HepG2 (cell line): ENCODE results near the gene DOCK1. TPM values are rescaled to one million over a fixed set of nuclear protein-coding genes. Genes with fewer than 3 reads are reported as not detected.

Source experiments
- ATAC-seq: fragments of 200-7000 bp; cut with Tn5 transposase; 3 replicates; pipeline ENCODE4 v1.9.1; 2020; ENCODE audit warnings: mild to moderate bottlenecking, moderate library complexity
- BruUV-seq: library from RNA; stranded (reverse); fragments of 400-500 nt; replicated peaks from 2 replicates; lab custom pipeline; 2021; lab: Mats Ljungman, UMichigan
- CTCF ChIA-PET: fragments of 300-600 bp; formaldehyde crosslinking; extraction: SDS; loops from one replicate; lab custom pipeline; 2021; ENCODE audit warnings: low total read pairs, inconsistent platforms, low intra/inter-chr PET ratio; lab: Yijun Ruan, JAX
- POLR2A ChIA-PET: fragments of 350-600 bp; sonication (Branson Sonifier 250); formaldehyde crosslinking; loops from one replicate; lab custom pipeline; 2020; ENCODE audit warnings: antibody characterized with exemption, inconsistent platforms; lab: Yijun Ruan, JAX
- DNase-seq: peaks from one replicate; pipeline ENCODE4 v3.0.0-alpha.2; 2015; ENCODE audit warnings: low spot score
- FAIRE-seq: peaks from 3 replicates; lab custom pipeline; 2011; peaks lifted over from hg19 to GRCh38; lab: Jason Lieb, UNC
- H2AFZ ChIP-seq: one replicate; pipeline ENCODE4 v1.6.1; 2011; ENCODE audit warnings: low read length, inconsistent platforms
- H3K27ac ChIP-seq: fragments of 300-600 bp; 3 replicates; pipeline ENCODE4 v1.8.0; 2011; ENCODE audit warnings: mixed run types, mild to moderate bottlenecking, mixed read lengths, low read length, inconsistent platforms; ENCODE audit not compliant: insufficient read depth; ENCODE audit errors: extremely low read length
- H3K27me3 ChIP-seq, 2 experiments: fragments of 200-600 bp in 1 of 2; 2 replicates in 1 of 2; 3 replicates in 1 of 2; pipeline versions ENCODE4 v1.6.0 to v1.8.0; 2011; ENCODE audit warnings: low read length in 2 of 2, mild to moderate bottlenecking in 2 of 2, moderate library complexity in 2 of 2, inconsistent platforms in 1 of 2; ENCODE audit not compliant: insufficient read depth in 2 of 2, control insufficient read depth in 1 of 2
- H3K36me3 ChIP-seq, 2 experiments: fragments of 200-600 bp in 1 of 2; replicated peaks in 1 of 2; 2 replicates in 1 of 2; 3 replicates in 1 of 2; pipeline versions ENCODE4 v1.5.1 to v1.8.0; 2011; ENCODE audit warnings: low read length in 2 of 2, inconsistent platforms in 1 of 2; ENCODE audit not compliant: insufficient read depth in 2 of 2, control insufficient read depth in 1 of 2
- H3K4me1 ChIP-seq: 2 replicates; pipeline ENCODE4 v1.5.1; 2012; ENCODE audit warnings: low read length, inconsistent platforms; ENCODE audit not compliant: insufficient read depth
- H3K4me2 ChIP-seq: 2 replicates; pipeline ENCODE4 v1.6.0; 2011; ENCODE audit warnings: low read depth, low read length, inconsistent platforms
- H3K4me3 ChIP-seq, 3 experiments: fragments of 200-600 bp in 1 of 3; sonication (generic), shearing (Covaris generic) in 1 of 3; replicated peaks in 1 of 3; 2 replicates each; pipeline ENCODE4 v1.5.1; 2011 to 2016; ENCODE audit warnings: low read length in 3 of 3, inconsistent platforms in 2 of 3, low read depth in 2 of 3, mild to moderate bottlenecking in 2 of 3, control low read depth in 1 of 3, mixed read lengths in 1 of 3; ENCODE audit not compliant: insufficient read depth in 1 of 3
- H3K79me2 ChIP-seq: one replicate; pipeline ENCODE4 v1.6.1; 2011; ENCODE audit warnings: low read length, inconsistent platforms; ENCODE audit not compliant: insufficient read depth
- H3K9ac ChIP-seq: 2 replicates; pipeline ENCODE4 v1.6.0; 2011; ENCODE audit warnings: mild to moderate bottlenecking, low read depth, low read length, inconsistent platforms; ENCODE audit not compliant: insufficient read depth
- H3K9me3 ChIP-seq: 2 replicates; pipeline ENCODE4 v1.5.1; 2012; ENCODE audit warnings: mild to moderate bottlenecking, low read length
- H4K20me1 ChIP-seq: 2 replicates; pipeline ENCODE4 v1.6.0; 2011; ENCODE audit warnings: inconsistent platforms, mild to moderate bottlenecking, low read length, moderate library complexity; ENCODE audit not compliant: insufficient read depth
- FOSL1 ChIP-seq: sonication (generic); formaldehyde crosslinking; IDR thresholded peaks from 2 replicates; pipeline ENCODE4 v1.9.0; 2021; ENCODE audit warnings: missing genetic modification reagents, borderline replicate concordance
- KLF11 ChIP-seq: IDR thresholded peaks from 2 replicates; pipeline ENCODE4 v1.6.1; 2016; ENCODE audit warnings: missing compliant biosample characterization
- ZBTB33 ChIP-seq: sonication (generic); formaldehyde crosslinking; IDR thresholded peaks from 2 replicates; pipeline ENCODE4 v1.4.0; 2020; ENCODE audit warnings: missing genetic modification reagents
- ZNF235 ChIP-seq: sonication (generic); formaldehyde crosslinking; IDR thresholded peaks from 2 replicates; pipeline ENCODE4 v1.8.1; 2023; ENCODE audit warnings: mild to moderate bottlenecking, missing genetic modification reagents, borderline replicate concordance
- ZNF282 ChIP-seq: fragments of 450-650 bp; IDR thresholded peaks from 2 replicates; pipeline ENCODE4 v1.6.1; 2018; ENCODE audit not compliant: partially characterized antibody
- ZNF296 ChIP-seq: sonication (generic); formaldehyde crosslinking; conservative IDR thresholded peaks from 2 replicates; pipeline ENCODE4 v1.5.0; 2020; ENCODE audit warnings: mild to moderate bottlenecking, missing genetic modification reagents
- ZNF703 ChIP-seq: sonication (generic); formaldehyde crosslinking; IDR thresholded peaks from 2 replicates; pipeline ENCODE4 v1.5.1; 2020; ENCODE audit warnings: missing genetic modification reagents, mild to moderate bottlenecking, moderate library complexity, borderline replicate concordance
- WGBS: methylation state at CpG from one replicate; pipeline ENCODE4 v1.1.6; 2017; ENCODE audit warnings: low lambda C conversion rate; 5-methylcytosine and 5-hydroxymethylcytosine counted together
- in situ Hi-C: cut with HindIII; loops from 2 replicates; pipeline ENCODE4 v1.10.0; 2017; ENCODE audit warnings: low pct_unique_long_range_greater_than_20kb; ENCODE audit not compliant: extremely low pct_ligation_motif_present
- intact Hi-C: fragments of 100-400 bp; cut with micrococcal nuclease; formaldehyde crosslinking; loops from one replicate; pipeline ENCODE4 v1.10.0; 2022; ENCODE audit not compliant: unreplicated experiment
- polyA plus RNA-seq, 8 experiments: library from polyadenylated mRNA; depleted of rRNA in 3 of 8; stranded (reverse) in 7 of 8; unstranded in 1 of 8; fragments of >200 nt; fragmentation: Illumina TruSeq in 4 of 8; extraction: Trizol in 4 of 8; gene quantifications; 2 replicates each; pipeline versions ENCODE4 v1.2.1 to v1.2.3, GENCODE V29; 2011 to 2016; ENCODE audit warnings: low read depth in 4 of 8, missing spikeins in 1 of 8, mixed read lengths in 1 of 8; ENCODE audit not compliant: insufficient read depth in 1 of 8
- total RNA-seq, 5 experiments: library from RNA; depleted of rRNA; stranded (reverse); fragments of >200 nt; fragmentation: Illumina TruSeq; extraction: Trizol; gene quantifications; 2 replicates each; pipeline ENCODE4 v1.2.3, GENCODE V29; 2016; ENCODE audit warnings: low read depth in 1 of 5

Gene DOCK1
- total and polyA plus RNA-seq, 2 of the 13 experiments (the other 11 are each of a cell fraction or from before 2014, with no cell fraction given), result 8.3 to 25.5 TPM

- TF ChIP-seq ZNF703, result no peak
Observed at GRCh38 chr10:127306479-127306878, 401.3 kb downstream of the DOCK1 start (continued).

DNA sequence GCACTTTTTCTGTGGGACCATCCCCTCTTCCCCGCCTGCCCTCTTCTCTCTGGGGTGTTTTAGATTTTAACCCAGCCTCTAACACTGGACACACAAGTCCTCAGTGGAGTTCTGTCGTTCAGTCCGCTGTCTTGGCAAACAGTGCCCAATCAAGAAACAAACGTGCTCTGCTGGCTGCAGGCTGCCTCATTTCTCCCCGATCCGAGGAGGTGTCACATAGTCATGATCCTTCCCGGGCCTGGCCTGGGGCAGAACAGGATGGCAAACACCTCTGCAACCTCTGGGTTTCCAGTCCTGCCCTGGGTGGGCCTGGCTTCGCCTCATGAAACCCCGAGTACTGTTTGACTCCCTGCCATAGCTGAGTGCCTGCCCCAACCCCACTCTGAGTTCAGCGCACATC is 402.1 kb downstream of the DOCK1 start:
- no peak overlapping the region for H2AFZ ChIP-seq
- H3K9me3 ChIP-seq, result no peaks in the 10 kb centered on the region
- 97% methylated on average over 9 of the region's 10 CpGs for WGBS
- FAIRE-seq (no peak), ATAC-seq (no peak), DNase-seq (no peak)
- peaks cover 10% of the 10 kb centered on the region for H3K4me1 ChIP-seq
- ChIA-PET POLR2A (no interaction called here), CTCF (no interaction called here)
- no peaks in the 10 kb centered on the region for H4K20me1 ChIP-seq
- H3K36me3 ChIP-seq, result no peaks in the 10 kb centered on the region
- TF ChIP-seq KLF11 (CRISPR knock-in tag) (no peak), ZNF235 (CRISPR knock-in tag) (no peak), ZNF282 (no peak), ZNF296 (CRISPR knock-in tag) (no peak), FOSL1 (CRISPR knock-in tag) (no peak), ZBTB33 (CRISPR knock-in tag) (no peak)
- BruUV-seq, result no TSS peak
- H3K9ac ChIP-seq, result no peak overlapping the region
- no peaks in the 10 kb centered on the region for H3K79me2 ChIP-seq
- no peak overlapping the region for H3K4me3 ChIP-seq
- H3K27me3 ChIP-seq, result no peaks in the 10 kb centered on the region
- no peak overlapping the region for H3K4me2 ChIP-seq
- H3K27ac ChIP-seq, result no peak overlapping the region
- intact Hi-C loops, result no loop called here
- in situ Hi-C loops, result no loop called here
